Trophoblast cell (in vitro differentiated cells and primary cell): Measurements from ENCODE around the gene AIMP1.
A peak's percentile ranks its signal among the peaks of the same experiment; 100 is the strongest.

Experiments used
- DNase-seq, 2 donors: peaks; one replicate each; pipeline ENCODE4 v3.0.0-alpha.2; 2016
- H2AFZ ChIP-seq: 2 replicates; pipeline ENCODE4 v1.6.1; 2013; ENCODE audit warnings: low read length, moderate library complexity, mild to moderate bottlenecking; ENCODE audit not compliant: insufficient read depth, poor library complexity
- H2AK5ac ChIP-seq: 2 replicates; pipeline ENCODE4 v1.6.1; 2013; ENCODE audit warnings: mild to moderate bottlenecking, low read length
- H2BK120ac ChIP-seq: 2 replicates; pipeline ENCODE4 v1.6.1; 2013; ENCODE audit warnings: low read length, mild to moderate bottlenecking, moderate library complexity; ENCODE audit not compliant: insufficient read depth, poor library complexity
- H2BK12ac ChIP-seq: 2 replicates; pipeline ENCODE4 v1.6.1; 2013; ENCODE audit warnings: mild to moderate bottlenecking, low read length, moderate library complexity
- H2BK5ac ChIP-seq: 2 replicates; pipeline ENCODE4 v1.6.1; 2013; ENCODE audit warnings: low read length, low read depth, moderate library complexity, mild to moderate bottlenecking; ENCODE audit not compliant: poor library complexity
- H3K14ac ChIP-seq: 2 replicates; pipeline ENCODE4 v1.6.1; 2013; ENCODE audit warnings: mild to moderate bottlenecking, low read length
- H3K18ac ChIP-seq: 2 replicates; pipeline ENCODE4 v1.6.1; 2013; ENCODE audit warnings: mild to moderate bottlenecking, low read length
- H3K23ac ChIP-seq: 2 replicates; pipeline ENCODE4 v1.6.1; 2013; ENCODE audit warnings: low read length
- H3K27ac ChIP-seq: 2 replicates; pipeline ENCODE4 v1.5.1; 2013; ENCODE audit warnings: low read depth, mild to moderate bottlenecking, inconsistent platforms, low read length, moderate library complexity
- H3K27me3 ChIP-seq: 2 replicates; pipeline ENCODE4 v1.6.1; 2013; ENCODE audit warnings: inconsistent platforms, mild to moderate bottlenecking, low read length, moderate library complexity; ENCODE audit not compliant: insufficient read depth
- H3K36me3 ChIP-seq, 2 experiments: 1 replicate in 1 of 2; 2 replicates in 1 of 2; pipeline ENCODE4 v1.6.1; 2013; ENCODE audit warnings: low read length in 2 of 2, mild to moderate bottlenecking in 2 of 2, moderate library complexity in 1 of 2; ENCODE audit not compliant: insufficient read depth in 2 of 2, control insufficient read depth in 1 of 2
- H3K4ac ChIP-seq: 2 replicates; pipeline ENCODE4 v1.6.1; 2013; ENCODE audit warnings: low read depth, mild to moderate bottlenecking, low read length, moderate library complexity
- H3K4me1 ChIP-seq, 2 experiments: 1 replicate in 1 of 2; 2 replicates in 1 of 2; pipeline ENCODE4 v1.6.1; 2013; ENCODE audit warnings: low read length in 2 of 2, mild to moderate bottlenecking in 2 of 2, moderate library complexity in 1 of 2; ENCODE audit not compliant: insufficient read depth in 2 of 2, control insufficient read depth in 1 of 2
- H3K4me2 ChIP-seq: 2 replicates; pipeline ENCODE4 v1.6.1; 2013; ENCODE audit warnings: inconsistent platforms, mild to moderate bottlenecking, low read length, moderate library complexity
- H3K4me3 ChIP-seq: 2 replicates; pipeline ENCODE4 v1.5.1; 2013; ENCODE audit warnings: mild to moderate bottlenecking, low read depth, low read length, inconsistent platforms
- H3K79me1 ChIP-seq: one replicate; pipeline ENCODE4 v1.6.1; 2013; ENCODE audit warnings: low read length
- H3K79me2 ChIP-seq: 2 replicates; pipeline ENCODE4 v1.6.1; 2013; ENCODE audit warnings: low read length, mild to moderate bottlenecking; ENCODE audit not compliant: control insufficient read depth, insufficient read depth, poor library complexity
- H3K9ac ChIP-seq: 2 replicates; pipeline ENCODE4 v1.6.1; 2013; ENCODE audit warnings: mild to moderate bottlenecking, low read length
- H3K9me3 ChIP-seq: 2 replicates; pipeline ENCODE4 v1.6.1; 2013; ENCODE audit warnings: low read depth, mild to moderate bottlenecking, control low read depth, inconsistent platforms, low read length; ENCODE audit not compliant: insufficient read depth
- H4K12ac ChIP-seq: 2 replicates; pipeline ENCODE4 v1.6.1; 2013; ENCODE audit warnings: low read depth, mild to moderate bottlenecking, low read length, moderate library complexity
- H4K8ac ChIP-seq: 2 replicates; pipeline ENCODE4 v1.6.1; 2013; ENCODE audit warnings: low read depth, mild to moderate bottlenecking, low read length, moderate library complexity
- H4K91ac ChIP-seq: one replicate; pipeline ENCODE4 v1.6.1; 2013; ENCODE audit warnings: low read depth, mild to moderate bottlenecking, low read length, moderate library complexity
- WGBS: extraction: QIAGEN DNeasy Blood & Tissue Kit; methylation state at CpG from one replicate; pipeline ENCODE4 v1.1.7; 2013; ENCODE audit warnings: missing lambda C conversion rate; ENCODE audit not compliant: insufficient read length, insufficient coverage; ENCODE audit errors: extremely low coverage; 5-methylcytosine and 5-hydroxymethylcytosine counted together

AIMP1 gene

DNA sequence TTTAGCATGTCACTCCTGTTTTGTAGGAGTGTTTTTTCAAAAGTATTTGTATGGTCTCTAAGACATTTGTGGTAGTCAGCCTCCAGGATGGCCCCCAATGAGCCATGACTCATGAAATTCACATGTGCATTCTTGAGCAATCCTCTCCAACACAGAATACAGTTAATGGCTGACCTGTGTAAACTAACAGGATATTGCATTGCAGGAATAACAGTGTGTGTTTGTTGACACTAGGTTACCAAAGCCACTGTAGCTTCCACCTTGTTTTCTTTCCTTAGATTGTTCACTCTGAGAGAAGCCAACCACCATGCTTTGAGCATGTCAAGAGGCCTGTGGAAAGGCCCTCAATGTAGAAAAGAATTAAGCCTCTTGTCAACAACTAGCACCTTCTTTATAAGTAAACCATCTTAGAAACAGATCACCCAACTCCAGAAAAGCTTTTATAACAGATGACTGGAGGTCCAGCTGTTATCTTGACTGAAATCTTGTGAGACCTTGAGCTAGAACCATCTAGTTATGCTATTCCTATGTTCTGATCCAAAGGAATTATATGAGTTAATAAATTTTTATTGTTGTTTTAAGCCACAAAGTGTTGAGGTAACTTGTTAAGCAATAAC is 28.9 kb upstream of the AIMP1 start:
- peak; percentile 18 to 67 for DNase-seq
- Histone ChIP-seq H2AK5ac (no peak overlapping the region), H2BK120ac (no peak overlapping the region), H3K4me3 (no peak overlapping the region), H3K23ac (no peak overlapping the region), H3K4ac (no peak overlapping the region), H4K12ac (no peak overlapping the region), H3K79me1 (no peaks in the 10 kb centered on the region), H3K14ac (no peak overlapping the region), H2AFZ (no peak overlapping the region), H3K4me1 (no peaks in the 10 kb centered on the region), H3K36me3 (peaks cover 0 to 7% of the 10 kb centered on the region in 2 experiments), H2BK5ac (no peak overlapping the region), H3K18ac (no peak overlapping the region), H3K79me2 (no peaks in the 10 kb centered on the region), H4K91ac (no peak overlapping the region), H3K27ac (no peak overlapping the region), H4K8ac (no peak overlapping the region), H3K27me3 (no peaks in the 10 kb centered on the region), H3K9ac (no peak overlapping the region), H2BK12ac (no peak overlapping the region), H3K4me2 (no peak overlapping the region), H3K9me3 (no peaks in the 10 kb centered on the region)

DNA sequence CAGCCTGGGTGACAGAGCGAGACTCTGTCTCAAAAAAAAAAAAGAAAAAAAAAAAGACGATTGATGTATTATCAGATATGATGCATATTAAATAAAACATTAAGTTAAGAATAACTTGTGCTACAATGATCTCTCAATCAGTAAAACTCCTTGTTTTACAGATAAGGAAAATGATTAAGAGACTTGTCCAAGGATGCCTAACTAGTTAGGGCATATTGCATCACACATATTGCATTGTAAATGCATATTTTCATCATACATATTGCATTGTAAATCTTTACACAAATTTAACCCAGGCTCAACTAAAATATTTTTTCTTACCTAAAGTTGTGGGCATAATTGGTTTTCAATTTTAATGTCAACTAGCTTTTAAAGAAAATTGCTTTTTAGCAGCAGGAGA is 26.6 kb upstream of the AIMP1 start:
- Histone ChIP-seq H3K27me3 (no peaks in the 10 kb centered on the region), H3K14ac (no peak overlapping the region), H3K27ac (no peak overlapping the region), H2AK5ac (no peak overlapping the region), H2AFZ (no peak overlapping the region), H3K4ac (no peak overlapping the region), H4K12ac (no peak overlapping the region), H4K91ac (no peak overlapping the region), H3K9me3 (no peaks in the 10 kb centered on the region), H2BK12ac (no peak overlapping the region), H3K23ac (no peak overlapping the region), H4K8ac (no peak overlapping the region), H3K4me3 (no peak overlapping the region), H3K4me1 (no peaks in the 10 kb centered on the region), H3K4me2 (no peak overlapping the region), H2BK5ac (no peak overlapping the region), H3K9ac (no peak overlapping the region), H3K18ac (no peak overlapping the region), H3K36me3 (peaks cover 5 to 11% of the 10 kb centered on the region in 2 experiments), H3K79me1 (no peaks in the 10 kb centered on the region), H2BK120ac (no peak overlapping the region), H3K79me2 (no peaks in the 10 kb centered on the region)
- peak in 1 of 2 donors; percentile 21 for DNase-seq
- no CpG with 5 or more reads among the region's 2 CpGs for WGBS

DNA sequence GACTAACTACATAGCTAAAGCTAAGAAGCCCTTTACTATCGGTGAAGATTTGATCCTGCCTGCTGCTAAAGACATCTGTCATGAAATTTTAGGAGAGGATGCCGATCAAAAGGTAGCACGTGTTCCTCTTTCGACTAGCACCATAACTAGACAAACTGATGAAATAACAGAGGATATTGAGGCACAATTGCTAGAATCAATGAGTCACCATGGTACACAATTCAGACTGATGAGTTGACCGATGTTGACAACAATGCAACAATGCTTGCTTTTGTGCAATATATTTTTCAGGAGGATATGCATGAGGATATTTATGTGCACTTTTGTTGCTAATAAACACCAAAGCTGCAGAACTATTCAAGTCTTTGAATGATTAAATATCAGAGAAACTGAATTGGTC is 24.7 kb upstream of the AIMP1 start:
- Histone ChIP-seq H3K4ac (no peak overlapping the region), H3K27me3 (no peaks in the 10 kb centered on the region), H4K91ac (no peak overlapping the region), H3K4me3 (no peak overlapping the region), H3K23ac (no peak overlapping the region), H3K36me3 (peaks cover 5 to 7% of the 10 kb centered on the region in 2 experiments), H3K27ac (no peak overlapping the region), H3K79me2 (no peaks in the 10 kb centered on the region), H3K9me3 (no peaks in the 10 kb centered on the region), H3K9ac (no peak overlapping the region), H2BK120ac (no peak overlapping the region), H2BK12ac (no peak overlapping the region), H4K8ac (no peak overlapping the region), H3K14ac (no peak overlapping the region), H3K4me1 (no peaks in the 10 kb centered on the region), H3K18ac (no peak overlapping the region), H2AK5ac (no peak overlapping the region), H3K4me2 (no peak overlapping the region), H3K79me1 (no peaks in the 10 kb centered on the region), H4K12ac (no peak overlapping the region), H2AFZ (no peak overlapping the region), H2BK5ac (no peak overlapping the region)
- DNase-seq = no peak
- WGBS = no CpG with 5 or more reads among the region's 5 CpGs

DNA sequence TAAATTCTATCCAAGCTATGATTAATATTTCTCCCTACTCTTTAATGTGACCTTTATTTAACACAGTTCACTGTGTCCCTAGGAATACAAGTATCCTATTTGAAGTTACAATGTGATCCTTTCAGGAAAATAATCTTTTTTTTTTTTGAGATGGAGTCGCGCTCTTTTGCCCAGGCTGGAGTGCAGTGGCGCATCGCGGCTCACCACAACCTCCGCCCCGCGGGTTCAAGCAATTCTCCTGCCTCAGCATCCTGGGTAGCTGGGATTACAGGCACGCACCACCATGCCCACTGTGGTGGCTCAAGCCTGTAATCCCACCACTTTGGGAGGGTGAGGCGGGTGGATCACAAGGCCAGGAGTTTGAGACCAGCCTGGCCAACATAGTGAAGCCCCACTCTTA is 22.3 kb upstream of the AIMP1 start:
- H2BK12ac ChIP-seq = no peak overlapping the region
- no CpG with 5 or more reads among the region's 10 CpGs for WGBS

More for the DNA sequence above, 22.3 kb upstream of the AIMP1 start:
- Histone ChIP-seq H3K79me1 (no peaks in the 10 kb centered on the region), H3K9me3 (no peaks in the 10 kb centered on the region), H3K27me3 (no peaks in the 10 kb centered on the region), H2BK5ac (no peak overlapping the region), H3K36me3 (peaks cover 5 to 7% of the 10 kb centered on the region in 2 experiments), H2BK120ac (no peak overlapping the region), H3K27ac (no peak overlapping the region), H4K8ac (no peak overlapping the region), H3K4me1 (no peaks in the 10 kb centered on the region), H3K4ac (no peak overlapping the region), H3K4me2 (no peak overlapping the region), H3K23ac (no peak overlapping the region), H3K4me3 (no peak overlapping the region), H3K9ac (no peak overlapping the region), H4K12ac (no peak overlapping the region), H3K14ac (no peak overlapping the region), H2AFZ (no peak overlapping the region), H3K18ac (no peak overlapping the region), H3K79me2 (no peaks in the 10 kb centered on the region), H2AK5ac (no peak overlapping the region), H4K91ac (no peak overlapping the region)
- no peak for DNase-seq
